ENCODE results near the gene RPS6KA3. TPM values are rescaled to one million over a fixed set of nuclear protein-coding genes. Genes with fewer than 3 reads are reported as not detected.
"Not testable (repeated sequence)": the region's sequence is repeated elsewhere in the genome, so short reads cannot be mapped to it uniquely, and the experiment has no call there.

Gene RPS6KA3
- total RNA-seq, 4 donors from 2014 or later, result 36.1 to 41.6 (median 39.0) TPM

DNA sequence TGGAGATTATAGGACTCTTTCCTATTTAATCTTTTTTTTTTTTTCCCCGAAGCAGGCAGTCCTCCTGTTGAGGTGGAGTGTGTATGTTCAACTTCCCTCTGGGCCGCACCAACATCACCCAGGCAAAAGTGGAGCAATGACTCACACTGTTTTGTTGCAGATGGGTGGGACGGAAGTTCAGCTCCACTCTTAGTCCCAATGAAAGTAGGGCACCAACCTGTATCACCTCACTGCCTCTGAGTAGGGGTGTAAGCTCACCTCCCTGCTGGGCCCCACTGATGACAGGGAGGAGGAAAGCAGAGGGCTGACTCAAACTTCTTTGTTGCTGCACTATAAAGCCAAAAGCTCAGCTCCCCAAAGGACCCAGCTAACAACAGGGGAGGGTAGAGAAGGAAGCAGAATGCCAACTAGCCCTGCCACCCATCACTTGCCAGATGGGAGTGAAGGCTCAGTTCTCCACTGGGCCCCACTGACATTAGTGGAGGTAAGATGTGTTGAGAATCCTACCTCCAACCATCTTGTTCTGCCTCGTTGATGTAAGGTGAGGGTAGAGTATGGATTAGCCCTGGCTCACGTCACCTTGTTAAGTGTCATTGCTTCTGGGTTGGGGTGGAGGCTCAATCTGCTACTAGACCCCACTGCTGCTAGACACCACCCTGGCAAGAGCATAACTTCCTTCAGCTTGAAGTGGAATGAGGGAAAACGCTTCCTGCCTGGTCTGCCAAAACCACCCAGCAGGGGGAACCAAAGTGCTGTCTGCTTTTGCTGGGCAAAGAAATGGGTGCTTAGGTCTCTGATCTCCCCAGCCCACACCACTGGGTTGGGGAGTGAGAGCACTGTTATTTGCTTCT is 14.1 kb downstream of the RPS6KA3 start:
- Histone ChIP-seq H3K9me3 (peaks cover 0 to 4% (median 0%) of the 10 kb centered on the region in 4 donors), H3K36me3 (no peaks in the 10 kb centered on the region), H3K4me3 (no peak overlapping the region), H3K27me3 (no peaks in the 10 kb centered on the region), H3K4me1 (no peaks in the 10 kb centered on the region), H3K27ac (replicated peaks in 1 of 4) (no peak overlapping the region)
- DNase-seq (ENCODE audit: extremely low spot score), result no peak
- 69% methylated on average over 5 of the region's 6 CpGs for WGBS
- intact Hi-C loops (cut with DNase I), result loop anchor here (10.0 kb wide), 1 partner anchor 182 kb away; no protein-coding TSS in a partner anchor
- TF ChIP-seq POLR2A (IDR thresholded peaks at IDR 0.05; ENCODE audit: low read depth) (no peak), EP300 (IDR thresholded peaks at IDR 0.05) (no peak)
- TF ChIP-seq, protein P1, sequence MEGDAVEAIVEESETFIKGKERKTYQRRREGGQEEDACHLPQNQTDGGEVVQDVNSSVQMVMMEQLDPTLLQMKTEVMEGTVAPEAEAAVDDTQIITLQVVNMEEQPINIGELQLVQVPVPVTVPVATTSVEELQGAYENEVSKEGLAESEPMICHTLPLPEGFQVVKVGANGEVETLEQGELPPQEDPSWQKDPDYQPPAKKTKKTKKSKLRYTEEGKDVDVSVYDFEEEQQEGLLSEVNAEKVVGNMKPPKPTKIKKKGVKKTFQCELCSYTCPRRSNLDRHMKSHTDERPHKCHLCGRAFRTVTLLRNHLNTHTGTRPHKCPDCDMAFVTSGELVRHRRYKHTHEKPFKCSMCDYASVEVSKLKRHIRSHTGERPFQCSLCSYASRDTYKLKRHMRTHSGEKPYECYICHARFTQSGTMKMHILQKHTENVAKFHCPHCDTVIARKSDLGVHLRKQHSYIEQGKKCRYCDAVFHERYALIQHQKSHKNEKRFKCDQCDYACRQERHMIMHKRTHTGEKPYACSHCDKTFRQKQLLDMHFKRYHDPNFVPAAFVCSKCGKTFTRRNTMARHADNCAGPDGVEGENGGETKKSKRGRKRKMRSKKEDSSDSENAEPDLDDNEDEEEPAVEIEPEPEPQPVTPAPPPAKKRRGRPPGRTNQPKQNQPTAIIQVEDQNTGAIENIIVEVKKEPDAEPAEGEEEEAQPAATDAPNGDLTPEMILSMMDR (IDR thresholded peaks at IDR 0.05), result peak; percentile 32 to 58 (median 43)

DNA sequence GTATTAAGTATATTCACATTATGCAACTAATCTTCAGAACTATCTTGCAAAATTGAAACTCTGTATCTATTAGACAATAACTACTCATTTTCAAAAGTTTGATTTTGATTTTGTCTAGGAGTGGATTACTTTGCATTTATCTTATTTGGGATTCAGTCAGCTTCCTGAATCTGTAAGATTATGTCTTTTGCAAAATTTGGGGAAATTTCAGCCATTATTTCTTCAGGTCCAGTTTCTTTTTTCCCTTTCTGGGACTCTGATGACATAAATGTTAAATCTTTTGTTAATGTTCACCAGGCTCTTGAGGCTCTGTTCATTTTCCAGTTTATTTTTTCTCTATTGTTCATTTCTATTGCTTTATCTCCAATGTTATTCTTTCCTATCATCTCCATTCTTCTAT is 15.0 kb downstream of the RPS6KA3 start:
- Histone ChIP-seq H3K27me3 (no peaks in the 10 kb centered on the region), H3K27ac (replicated peaks in 1 of 4) (no peak overlapping the region), H3K4me1 (no peaks in the 10 kb centered on the region), H3K36me3 (no peaks in the 10 kb centered on the region), H3K9me3 (peaks cover 0 to 4% (median 0%) of the 10 kb centered on the region in 4 donors), H3K4me3 (no peak overlapping the region)
- no peak for TF ChIP-seq EP300 (IDR thresholded peaks at IDR 0.05)
- no peak for TF ChIP-seq POLR2A (IDR thresholded peaks at IDR 0.05; ENCODE audit: low read depth)
- TF ChIP-seq, protein P1 (IDR thresholded peaks at IDR 0.05), result no peak
- no peak for TF ChIP-seq POLR2AphosphoS5 (IDR thresholded peaks at IDR 0.05)
- intact Hi-C loops (cut with DNase I), result loop anchor here (10.0 kb wide), 1 partner anchor 183 kb away; no protein-coding TSS in a partner anchor
- no peak for DNase-seq (ENCODE audit: extremely low spot score)

DNA sequence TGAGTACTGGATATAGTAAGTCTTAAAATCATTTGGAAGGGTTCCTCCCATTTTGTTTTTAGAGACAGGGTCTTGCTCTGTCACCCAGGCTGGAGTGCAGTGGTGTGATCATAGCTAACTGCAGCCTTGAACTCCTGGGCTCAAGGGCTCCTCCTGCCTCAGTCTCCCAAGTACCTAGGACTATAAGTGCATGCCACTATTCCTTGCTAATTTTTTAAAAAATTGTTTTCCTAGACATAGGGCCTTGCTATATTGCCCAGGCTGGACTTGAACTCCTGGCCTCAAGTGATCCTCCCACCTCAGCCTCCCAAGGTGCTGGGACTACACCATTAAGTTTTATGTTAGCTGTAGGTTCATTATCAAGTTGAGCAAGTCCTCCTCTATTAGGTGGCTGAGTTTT is 16.6 kb downstream of the RPS6KA3 start:
- H3K27ac ChIP-seq (replicated peaks in 1 of 4); H3K36me3 ChIP-seq; H3K9me3 ChIP-seq; DNase-seq (ENCODE audit: extremely low spot score); H3K27me3 ChIP-seq; H3K4me3 ChIP-seq; H3K4me1 ChIP-seq: not testable (repeated sequence)
- intact Hi-C loops (cut with DNase I), result loop anchor here (10.0 kb wide), 1 partner anchor 185 kb away; no protein-coding TSS in a partner anchor

DNA sequence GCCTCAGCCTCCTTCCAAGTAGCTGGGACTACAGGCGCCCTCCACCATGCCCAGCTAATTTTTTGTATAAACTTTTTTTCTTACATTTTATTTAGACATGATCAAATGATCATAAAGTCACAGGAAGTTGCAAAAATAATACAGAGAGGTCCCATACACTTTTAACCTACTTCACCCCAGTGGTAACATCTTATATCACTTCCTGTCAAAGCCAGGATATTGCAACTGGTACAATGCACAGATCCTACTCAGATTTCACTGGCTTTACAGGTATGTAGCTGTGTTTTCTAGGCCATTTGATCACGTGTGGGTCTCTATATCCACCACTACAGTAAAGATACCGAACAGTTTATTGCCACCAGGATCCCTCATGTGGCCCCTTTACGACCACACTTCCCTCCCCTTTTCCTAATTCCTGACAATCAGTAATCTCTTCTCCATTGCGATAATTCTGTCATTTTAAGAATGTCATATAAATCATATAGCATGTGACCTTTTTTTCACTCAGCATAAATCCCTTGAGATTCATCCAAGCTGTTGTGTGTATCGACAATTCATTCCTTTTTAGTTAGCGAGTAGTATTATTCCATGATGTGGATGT is 18.0 kb downstream of the RPS6KA3 start:
- Histone ChIP-seq H3K4me3 (no peak overlapping the region), H3K4me1 (no peaks in the 10 kb centered on the region), H3K27me3 (no peaks in the 10 kb centered on the region), H3K9me3 (peaks cover 0 to 4% (median 0%) of the 10 kb centered on the region in 4 donors), H3K27ac (replicated peaks in 1 of 4) (no peak overlapping the region), H3K36me3 (no peaks in the 10 kb centered on the region)
- DNase-seq (ENCODE audit: extremely low spot score), result no peak
- no peak for TF ChIP-seq POLR2AphosphoS5 (IDR thresholded peaks at IDR 0.05)
- TF ChIP-seq POLR2A (IDR thresholded peaks at IDR 0.05; ENCODE audit: low read depth), result no peak
- TF ChIP-seq, protein P1 (IDR thresholded peaks at IDR 0.05), result no peak
- TF ChIP-seq EP300 (IDR thresholded peaks at IDR 0.05), result no peak
- WGBS, result 78% methylated on average over 7 of the region's 7 CpGs
- intact Hi-C loops (cut with DNase I), result no loop called here

DNA sequence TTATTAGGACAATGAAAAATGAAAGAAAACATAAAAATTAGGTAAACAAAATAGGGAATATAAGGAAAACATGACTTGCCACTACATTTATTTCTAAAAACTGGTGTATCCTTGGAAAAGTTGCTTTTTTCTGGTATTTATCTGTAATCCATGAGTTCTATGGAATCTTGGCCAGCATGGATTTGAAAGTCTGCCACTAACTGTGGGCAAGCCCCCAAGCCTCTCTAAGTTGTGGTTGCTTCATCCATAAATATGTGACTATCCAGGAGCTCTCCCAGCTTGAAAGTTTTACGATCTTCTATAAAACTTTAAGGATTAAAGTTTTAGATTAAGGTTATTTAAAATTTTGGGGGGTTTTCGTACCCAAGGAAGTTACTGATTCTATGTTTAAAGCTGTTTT is 21.8 kb downstream of the RPS6KA3 start:
- Histone ChIP-seq H3K4me3 (no peak overlapping the region), H3K36me3 (no peaks in the 10 kb centered on the region), H3K4me1 (no peaks in the 10 kb centered on the region), H3K27me3 (no peaks in the 10 kb centered on the region), H3K9me3 (peaks cover 0 to 4% (median 0%) of the 10 kb centered on the region in 4 donors), H3K27ac (replicated peaks in 1 of 4) (no peak overlapping the region)
- DNase-seq (ENCODE audit: extremely low spot score), result no peak
- TF ChIP-seq EP300 (IDR thresholded peaks at IDR 0.05), result no peak
- no peak for TF ChIP-seq POLR2AphosphoS5 (IDR thresholded peaks at IDR 0.05)
- TF ChIP-seq, protein P1 (IDR thresholded peaks at IDR 0.05), result no peak
- no peak for TF ChIP-seq POLR2A (IDR thresholded peaks at IDR 0.05; ENCODE audit: low read depth)
- intact Hi-C loops (cut with DNase I), result no loop called here
- 79% methylated on average over 2 of the region's 2 CpGs for WGBS
